GM10266 (cell line): ENCODE results near the gene HS3ST4.

ENCODE experiments used
- DNase-seq: peaks from one replicate; pipeline ENCODE4 v3.0.0; 2012; ENCODE audit errors: extremely low spot score
- CTCF ChIP-seq: IDR thresholded peaks from 2 replicates; pipeline ENCODE4 v1.5.1; 2012; ENCODE audit warnings: mild to moderate bottlenecking, low read depth; ENCODE audit not compliant: control insufficient read depth, insufficient read depth; ENCODE audit errors: missing control alignments

HS3ST4 gene

GRCh38 chr16:25893332-25893731 is 201.6 kb downstream of the HS3ST4 start:
- no peak for TF ChIP-seq CTCF
- DNase-seq: no peak

GRCh38 chr16:25894093-25894492 is 202.3 kb downstream of the HS3ST4 start:
- no peak for TF ChIP-seq CTCF
- no peak for DNase-seq

- TF ChIP-seq CTCF: no peak
- no peak for DNase-seq
Measured at GRCh38 chr16:25895380-25895779, 203.6 kb downstream of the HS3ST4 start.

- TF ChIP-seq CTCF: no peak
- no peak for DNase-seq
Measured at GRCh38 chr16:25896411-25896810, 204.7 kb downstream of the HS3ST4 start.

GRCh38 chr16:25897702-25898101 is 205.9 kb downstream of the HS3ST4 start:
- no peak for TF ChIP-seq CTCF
- no peak for DNase-seq

GRCh38 chr16:25905810-25906209 is 214.1 kb downstream of the HS3ST4 start:
- no peak for DNase-seq

GRCh38 chr16:25910971-25911370 is 219.2 kb downstream of the HS3ST4 start:
- no peak for TF ChIP-seq CTCF

More at GRCh38 chr16:25905810-25906209, 214.1 kb downstream of the HS3ST4 start:
- no peak for TF ChIP-seq CTCF

More at GRCh38 chr16:25910971-25911370, 219.2 kb downstream of the HS3ST4 start:
- no peak for DNase-seq
